ENCODE measurements around the gene PTAR1.

PTAR1 gene

DNA sequence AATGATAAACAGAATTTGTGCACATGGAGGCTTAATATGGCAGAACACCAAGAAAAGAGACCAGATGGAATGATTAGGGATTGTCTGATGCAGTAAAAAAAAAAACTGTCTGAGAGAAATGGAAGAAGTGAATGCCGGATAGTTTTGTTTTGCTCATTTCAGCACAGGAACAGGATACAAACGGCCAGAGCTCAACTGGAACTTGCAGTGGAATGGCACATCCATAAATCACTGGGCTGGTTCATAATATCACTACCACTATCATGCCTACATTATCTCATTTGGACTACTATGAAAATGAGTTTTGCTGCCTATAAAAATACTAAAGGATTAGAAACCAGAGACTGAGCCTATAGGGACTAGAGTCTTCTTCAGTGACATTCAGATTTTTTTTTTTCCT lies 9.7 kb downstream of the PTAR1 start:
- DNase-seq = no peak

DNA sequence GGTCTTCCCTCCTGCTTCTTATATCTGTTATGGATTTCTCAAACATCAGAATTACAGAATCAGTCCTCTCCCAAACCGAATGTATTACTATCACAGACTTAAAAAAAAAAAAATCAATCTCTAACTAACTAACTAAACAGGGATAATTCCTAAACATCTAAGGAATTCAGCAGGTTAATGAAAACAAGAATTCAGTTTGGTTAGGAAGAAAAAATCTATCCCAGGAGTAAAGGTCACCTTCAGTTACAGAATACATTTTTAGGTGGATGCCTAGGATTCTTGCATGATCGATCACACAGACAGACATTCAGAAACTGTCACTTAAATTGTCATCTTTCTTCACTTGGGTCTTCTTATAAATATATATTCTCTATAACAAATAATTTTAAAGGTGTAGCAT lies 11.5 kb downstream of the PTAR1 start:
- DNase-seq = no peak

DNA sequence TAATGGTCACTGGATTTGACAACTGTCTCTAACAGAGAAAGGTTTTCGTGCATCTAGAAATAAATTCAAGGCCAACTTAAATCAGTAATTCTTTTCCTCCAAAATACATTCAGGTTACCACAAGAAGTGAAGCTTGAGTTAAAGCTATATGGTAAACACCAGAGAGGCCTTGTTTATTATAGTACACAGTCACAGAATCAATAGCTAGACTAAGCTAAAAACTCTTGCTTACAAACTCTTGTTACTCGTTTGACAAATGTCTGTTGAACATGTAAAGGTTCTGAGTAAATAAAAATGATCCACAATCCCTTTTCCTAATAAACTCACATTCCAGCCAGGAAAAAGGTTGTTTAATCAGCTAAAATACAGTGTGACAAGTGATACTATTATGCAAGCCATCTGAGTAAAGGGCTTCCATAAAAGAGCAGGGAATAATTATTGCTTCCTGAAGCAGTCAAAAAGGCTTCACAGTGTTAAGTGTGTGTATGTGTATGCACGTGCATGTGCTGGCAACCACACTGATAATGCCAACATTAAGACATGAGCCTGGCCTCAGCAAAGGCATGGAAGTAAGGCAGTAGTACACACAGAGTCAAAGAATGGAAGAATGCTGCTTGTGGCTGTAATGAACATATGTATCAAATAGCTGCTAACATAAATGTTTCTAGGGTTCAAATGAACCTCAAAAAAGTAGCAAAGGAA lies 12.8 kb downstream of the PTAR1 start:
- no peak for DNase-seq

DNA sequence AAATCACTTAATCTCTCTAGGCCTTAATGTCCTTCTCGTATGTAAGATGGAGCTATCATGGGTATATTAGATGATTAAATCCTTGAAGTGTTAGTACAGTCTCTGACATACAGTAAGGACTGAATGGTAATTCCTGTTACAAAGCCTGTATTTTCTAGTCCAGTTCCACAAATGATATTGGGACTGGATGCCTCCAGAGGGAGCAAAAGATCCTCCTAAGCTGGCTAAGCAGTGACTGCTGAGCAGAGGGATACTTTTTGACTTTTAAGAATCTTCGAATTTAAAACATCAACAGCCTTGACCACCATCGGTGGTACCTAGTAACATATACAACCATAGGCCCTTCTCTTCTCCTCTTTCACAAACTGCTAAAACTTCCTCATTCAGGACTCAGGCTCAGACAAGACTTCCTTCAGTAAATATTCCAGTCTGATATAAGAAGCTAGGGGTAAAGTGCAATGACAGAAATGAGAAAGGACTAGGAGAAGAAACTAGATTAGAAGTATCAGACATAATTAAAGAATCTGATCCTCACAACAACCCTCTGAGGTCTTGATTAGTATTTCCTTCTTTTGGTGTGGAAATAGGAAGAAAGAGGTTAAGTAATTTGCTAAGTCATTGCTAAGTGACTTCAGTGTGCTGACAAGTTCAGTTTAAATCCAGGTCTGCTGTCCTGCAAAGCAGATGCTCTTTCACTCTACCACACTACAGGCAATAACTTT lies 13.9 kb downstream of the PTAR1 start:
- DNase-seq = peak; percentile 32

DNA sequence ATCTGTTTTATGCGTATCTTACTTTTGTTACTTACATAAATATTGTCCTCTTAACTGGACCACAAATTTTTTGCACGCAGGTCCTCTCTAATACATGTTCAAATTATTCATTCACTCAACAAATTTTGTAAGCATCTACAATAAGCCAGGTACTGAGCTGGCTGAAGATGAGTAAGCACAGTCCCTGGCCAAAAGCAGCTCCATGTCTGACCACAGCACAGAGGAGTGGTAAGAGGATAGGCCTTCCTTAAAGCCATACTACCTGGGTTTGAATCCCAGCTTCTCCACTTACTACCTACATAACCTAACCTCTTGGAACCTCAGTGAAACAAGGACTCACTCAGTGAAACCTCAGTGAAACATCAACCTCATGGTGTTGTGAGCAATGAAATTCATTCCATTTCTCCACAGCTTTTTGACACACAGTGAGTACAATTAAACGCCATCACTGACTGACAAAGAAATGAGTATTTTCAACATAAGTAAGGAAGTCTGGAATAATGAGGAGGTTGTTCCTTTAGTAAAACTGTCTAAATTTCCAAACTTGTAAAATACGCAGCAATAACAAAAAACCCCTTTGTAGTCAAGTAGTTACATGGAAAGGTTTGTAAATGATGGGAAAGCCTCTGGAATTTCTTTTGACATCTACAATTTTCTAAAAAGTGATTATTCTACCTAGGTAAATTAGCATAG lies 15.0 kb downstream of the PTAR1 start:
- no peak for DNase-seq

DNA sequence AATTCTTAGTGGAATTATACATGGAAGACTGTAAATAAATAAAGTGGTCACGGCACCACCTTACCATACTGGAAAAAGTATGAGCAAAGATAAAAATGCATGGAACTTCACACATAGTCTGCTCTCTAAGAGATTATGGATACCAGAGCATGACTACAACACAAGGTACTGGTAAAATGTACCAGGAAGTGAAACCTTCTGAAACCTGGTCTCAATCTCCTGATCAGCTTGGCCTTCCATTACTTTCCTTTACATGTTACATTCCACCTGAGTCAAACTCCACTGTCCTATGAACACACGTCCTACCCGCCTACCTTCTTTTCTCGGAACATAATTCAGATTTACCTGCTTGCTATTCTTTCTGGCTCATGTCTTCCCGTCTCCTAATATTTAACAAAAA lies 15.9 kb downstream of the PTAR1 start:
- no peak for DNase-seq

DNA sequence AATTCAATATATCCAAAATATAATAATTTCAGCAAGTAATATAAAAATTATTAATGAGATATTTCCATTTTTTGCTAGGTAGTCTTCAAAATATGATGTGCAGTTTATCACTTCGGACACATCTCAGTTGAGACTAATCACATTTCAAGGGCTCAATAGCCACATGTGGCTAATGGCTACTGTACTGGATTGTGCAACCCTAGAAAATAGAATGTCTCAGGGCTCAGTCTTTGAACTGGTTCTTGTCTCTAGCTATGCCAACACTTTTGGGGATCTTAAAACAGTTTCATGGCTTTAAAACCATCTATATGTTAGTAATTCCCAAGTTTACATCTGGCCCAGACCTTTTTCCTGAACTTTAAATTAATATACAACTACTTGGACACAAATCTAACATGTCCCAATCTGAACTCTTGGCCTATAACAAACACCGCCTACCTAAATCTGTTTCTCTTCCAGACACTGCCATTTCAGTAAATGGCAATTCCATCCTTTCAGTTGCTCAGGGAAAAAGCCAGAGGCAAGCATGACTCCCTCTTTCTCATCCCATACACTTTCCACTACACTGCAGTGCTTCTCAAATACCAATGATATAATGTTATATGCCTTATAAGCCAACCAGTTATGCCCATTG lies 18.8 kb downstream of the PTAR1 start:
- peak; percentile 4 for DNase-seq

DNA sequence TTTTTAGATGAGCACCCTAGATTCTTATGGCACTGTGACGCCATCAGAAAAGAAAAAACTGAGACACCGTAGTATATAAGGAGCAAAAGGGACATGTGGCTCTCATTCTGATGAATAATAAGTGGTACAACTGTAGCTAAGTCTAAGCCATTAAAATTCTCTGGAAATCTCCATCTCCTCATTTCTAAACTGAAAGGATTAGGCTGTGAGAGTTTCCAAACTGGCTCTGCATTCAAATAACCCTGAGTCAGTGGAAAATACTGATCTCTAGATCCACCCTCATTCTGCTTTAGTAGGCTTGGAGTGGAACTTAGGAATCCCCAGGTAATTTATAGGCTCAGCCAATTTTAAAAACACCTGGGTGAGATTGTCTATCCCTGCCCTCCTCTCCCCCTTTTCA lies 28.5 kb downstream of the PTAR1 start:
- no peak for DNase-seq

DNA sequence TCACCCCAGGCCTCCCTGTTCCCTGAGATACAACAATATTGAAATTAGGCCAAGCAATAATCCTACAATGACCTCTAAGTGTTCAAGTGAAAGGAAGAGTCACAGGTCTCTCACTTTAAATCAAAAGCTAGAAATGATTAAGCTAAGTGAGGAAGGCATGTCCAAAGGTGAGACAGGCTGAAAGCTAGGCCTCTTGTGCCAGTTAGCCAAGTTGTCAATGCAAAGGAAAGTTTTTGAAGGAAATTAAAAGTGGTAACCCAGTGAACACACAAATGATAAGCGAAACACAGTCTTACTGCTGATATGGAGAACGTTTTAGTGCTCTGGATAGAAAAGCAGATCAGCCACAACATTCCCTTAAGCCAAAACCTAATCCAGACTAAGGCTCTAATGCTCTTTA lies 39.8 kb downstream of the PTAR1 start:
- DNase-seq = no peak

DNA sequence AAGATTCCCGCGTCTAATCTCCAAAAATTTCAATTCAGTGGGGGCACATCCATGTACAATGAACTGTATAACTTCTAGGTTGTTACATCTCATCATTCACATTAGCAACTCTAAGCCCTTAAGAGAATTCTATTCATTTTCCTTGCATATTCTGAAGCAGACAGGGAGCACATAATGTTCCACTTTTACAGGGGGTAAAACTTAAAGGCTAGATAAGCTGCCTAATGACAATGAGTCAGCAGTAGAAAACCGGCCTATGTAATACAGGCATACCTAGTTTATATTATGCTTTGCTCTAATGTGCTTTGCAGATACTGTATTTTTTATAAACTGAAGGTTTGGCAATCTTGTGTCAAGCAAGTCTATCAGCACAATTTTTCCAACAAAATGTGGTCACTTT lies 40.4 kb downstream of the PTAR1 start:
- no peak for DNase-seq

DNA sequence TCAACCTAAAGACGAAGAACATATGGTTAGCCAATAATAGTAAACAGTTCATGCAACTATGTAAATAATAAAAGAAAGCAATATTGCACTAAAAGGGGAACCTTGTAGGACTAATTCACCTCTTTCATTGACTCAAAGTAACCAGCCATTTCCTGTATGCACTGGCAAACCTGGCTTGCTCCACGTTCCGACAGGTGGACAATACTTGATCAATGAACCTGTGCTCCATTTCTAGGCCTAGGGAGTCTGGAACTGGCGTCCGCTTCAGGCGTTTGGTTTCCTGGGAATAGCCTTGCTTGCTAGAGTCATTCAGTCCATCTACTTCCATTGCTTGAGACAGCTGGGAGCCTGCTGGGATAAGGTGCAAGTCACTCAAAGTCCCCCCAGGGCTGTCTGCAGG lies 41.6 kb downstream of the PTAR1 start:
- no peak for DNase-seq

DNA sequence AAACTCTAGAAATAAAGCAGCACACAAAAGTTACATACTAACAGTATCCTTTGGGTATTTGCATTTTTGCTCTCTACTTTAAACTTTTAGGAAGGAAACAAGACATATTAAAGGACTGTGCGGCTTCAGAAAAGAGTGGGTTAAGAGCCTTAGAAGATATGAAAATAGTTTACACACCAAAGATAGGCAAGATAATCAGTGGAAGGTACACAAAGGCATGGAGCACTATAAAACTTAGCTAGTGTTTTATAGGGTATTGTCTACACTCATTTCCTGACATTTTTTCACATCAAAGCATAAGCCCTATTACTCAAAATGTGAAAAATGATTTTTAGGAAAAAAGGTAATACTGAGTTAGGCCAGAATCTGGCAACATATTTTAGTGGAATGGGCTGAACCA lies 44.0 kb downstream of the PTAR1 start:
- no peak for DNase-seq

DNA sequence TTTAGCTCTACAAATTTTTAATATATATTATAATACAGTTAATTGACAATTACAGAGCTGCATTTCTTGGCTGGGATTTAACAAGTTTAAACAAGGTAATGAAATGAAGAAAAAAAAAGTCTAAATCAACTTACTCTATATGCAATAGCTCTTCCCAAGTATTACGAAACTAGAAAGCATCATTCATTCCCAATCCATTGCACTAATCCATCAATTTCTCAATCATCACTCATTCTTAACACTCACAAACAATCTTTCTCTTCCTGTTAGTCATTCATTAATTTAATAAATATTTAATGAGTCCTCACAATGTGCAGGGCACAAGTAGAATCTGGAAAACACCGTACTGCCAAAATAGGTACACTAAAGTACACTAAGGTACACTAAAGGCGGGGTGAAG lies 44.7 kb downstream of the PTAR1 start:
- no peak for DNase-seq

DNA sequence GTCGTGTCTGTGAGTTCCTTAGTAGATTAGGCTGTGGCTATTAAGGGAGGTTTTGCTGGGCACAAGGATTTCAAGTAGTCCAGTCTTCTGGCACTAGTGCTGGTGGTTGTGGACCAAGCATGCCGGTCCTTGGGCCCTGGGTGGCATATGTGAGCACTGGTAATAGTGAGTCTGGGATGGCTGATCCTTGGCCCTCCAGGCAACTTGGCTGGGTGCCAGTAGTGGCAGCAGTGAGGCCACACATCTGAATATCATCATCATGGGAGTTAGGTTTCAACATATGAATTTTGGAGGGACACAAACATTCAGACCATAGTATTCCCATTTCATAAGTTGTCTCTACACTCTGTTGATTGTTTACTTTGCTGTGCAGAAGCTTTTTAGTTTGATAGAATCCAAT lies 62.3 kb downstream of the PTAR1 start:
- DNase-seq = no peak

DNA sequence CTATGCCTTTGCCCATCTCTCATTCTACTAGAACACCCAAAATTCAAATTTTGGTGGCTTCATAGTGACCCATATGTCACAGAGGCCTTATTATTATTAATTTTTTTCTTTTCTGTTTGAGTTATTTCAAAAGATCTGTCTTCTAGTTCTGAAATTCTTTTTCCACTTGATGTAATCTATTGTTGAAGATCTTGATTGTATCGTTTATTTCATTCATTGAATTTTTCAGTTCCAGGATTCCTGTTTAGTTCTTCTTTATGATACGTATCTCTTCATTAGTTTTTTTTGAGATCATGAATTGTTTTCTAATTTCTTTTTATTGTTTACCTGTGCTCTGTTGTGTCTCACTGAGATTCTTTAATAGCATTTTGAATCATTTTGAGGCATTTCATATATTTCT lies 63.0 kb downstream of the PTAR1 start:
- no peak for DNase-seq

DNA sequence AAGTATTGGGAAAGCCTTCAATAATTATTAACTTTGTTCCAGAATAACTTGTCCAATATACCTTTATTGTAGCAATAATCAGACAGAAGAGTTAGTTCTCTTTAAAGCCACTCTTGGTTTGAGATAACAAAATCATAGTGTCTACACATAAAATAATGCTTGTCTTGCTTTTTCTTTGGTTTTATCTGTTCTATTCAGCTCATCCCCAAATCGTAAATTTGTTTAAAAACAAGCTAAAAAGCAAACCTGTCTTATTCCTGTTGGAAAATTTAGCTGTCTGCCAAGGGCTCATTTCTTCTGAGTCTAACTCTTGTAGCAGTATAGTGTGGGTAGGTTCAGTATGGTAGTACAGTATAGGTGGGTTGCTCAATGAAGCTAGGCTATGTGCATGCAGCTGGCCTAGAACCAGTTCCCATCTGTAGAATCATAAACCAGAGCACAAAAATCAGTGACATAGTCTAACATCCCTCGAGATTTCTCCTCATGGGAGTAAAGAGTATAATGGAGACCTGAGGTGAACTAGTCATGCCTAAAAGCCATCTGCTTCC lies 69.7 kb downstream of the PTAR1 start:
- DNase-seq = no peak

DNA sequence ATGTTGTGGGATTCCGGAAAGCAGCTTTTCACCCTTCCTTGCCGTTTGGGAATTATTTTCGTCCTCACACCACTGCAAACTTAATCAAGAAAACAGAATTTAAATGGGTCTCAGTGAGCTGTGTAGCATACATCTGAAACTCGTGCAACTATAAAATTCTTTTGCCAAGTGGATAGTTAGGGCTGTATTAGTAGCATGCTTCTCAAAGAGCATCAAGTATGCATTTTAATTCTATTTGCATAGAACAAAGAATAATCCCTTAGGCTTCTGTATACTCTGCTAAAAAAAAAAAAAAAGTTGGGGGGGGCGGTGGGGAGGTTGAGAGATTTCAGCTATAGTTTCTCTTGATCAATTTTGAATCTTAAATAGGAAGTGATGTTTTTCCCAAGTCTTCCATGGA lies 75.9 kb downstream of the PTAR1 start:
- DNase-seq = no peak

DNA sequence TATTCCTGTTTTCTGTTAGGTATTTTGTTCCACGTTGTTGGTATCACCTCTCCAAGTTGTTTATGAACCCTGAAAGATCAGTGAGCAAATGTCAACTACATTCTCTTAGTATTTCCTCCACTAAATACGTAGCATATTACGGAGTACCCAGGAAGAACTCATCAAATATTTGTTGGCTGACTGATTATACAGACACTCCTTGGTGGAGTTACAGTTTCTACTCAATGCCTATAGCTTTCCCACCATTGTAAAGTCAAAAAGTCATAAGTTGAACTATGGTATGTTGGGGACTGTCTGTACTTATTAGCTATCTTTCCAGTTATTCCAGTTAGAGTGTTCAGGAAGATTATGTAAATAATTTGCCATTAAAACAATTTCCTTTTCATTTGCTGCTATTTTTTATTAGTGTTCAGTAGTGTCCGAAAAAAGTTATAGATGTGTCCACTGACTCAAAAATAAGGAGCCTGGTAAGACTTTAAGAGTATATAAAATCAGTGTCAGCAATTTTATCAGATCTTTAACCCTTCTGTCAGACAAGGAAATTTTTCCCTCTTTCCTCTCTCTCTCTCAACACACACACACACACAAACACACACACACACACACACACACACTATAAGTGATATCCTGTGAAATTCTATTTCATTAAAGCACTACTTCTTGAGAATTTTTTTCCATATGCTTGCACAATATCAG lies 80.8 kb downstream of the PTAR1 start:
- DNase-seq = no peak

DNA sequence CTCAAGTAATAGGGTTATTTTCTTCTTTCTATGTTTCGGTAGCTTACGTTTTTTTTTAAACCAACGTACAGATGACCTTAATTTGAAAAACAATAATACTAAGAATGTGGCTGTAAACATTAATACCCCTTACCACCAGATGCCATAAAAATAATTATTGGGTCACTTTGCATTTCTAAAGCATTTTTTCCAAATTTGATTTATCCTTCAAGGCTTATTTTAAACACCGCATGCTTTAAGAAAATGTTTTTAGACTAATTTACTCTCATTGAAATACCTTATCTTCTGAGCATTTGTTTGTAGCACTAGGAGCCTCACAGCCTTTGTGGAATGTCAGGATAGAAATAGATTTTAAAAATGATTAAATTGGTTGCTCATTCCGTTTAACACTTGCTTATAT lies 81.9 kb downstream of the PTAR1 start:
- no peak for DNase-seq

DNA sequence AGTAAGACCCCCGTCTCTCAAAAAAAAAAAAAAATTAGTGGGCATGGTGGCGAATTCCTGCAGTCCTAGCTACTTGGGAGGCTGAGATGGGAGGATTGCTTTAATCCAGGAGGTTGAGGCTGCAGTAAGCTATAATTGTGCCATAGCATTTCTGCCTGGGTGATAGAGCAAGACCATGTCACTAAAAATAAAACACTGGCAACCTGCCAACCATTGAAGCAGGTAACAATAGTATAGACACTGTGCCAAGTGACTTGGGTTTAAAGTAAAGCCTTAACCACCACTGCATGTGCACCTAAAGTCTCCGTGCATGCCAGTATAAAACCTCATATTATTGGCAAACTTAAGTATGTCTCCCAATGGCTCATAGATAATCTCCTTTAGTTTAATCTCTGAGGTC lies 84.2 kb downstream of the PTAR1 start:
- DNase-seq = no peak

DNA sequence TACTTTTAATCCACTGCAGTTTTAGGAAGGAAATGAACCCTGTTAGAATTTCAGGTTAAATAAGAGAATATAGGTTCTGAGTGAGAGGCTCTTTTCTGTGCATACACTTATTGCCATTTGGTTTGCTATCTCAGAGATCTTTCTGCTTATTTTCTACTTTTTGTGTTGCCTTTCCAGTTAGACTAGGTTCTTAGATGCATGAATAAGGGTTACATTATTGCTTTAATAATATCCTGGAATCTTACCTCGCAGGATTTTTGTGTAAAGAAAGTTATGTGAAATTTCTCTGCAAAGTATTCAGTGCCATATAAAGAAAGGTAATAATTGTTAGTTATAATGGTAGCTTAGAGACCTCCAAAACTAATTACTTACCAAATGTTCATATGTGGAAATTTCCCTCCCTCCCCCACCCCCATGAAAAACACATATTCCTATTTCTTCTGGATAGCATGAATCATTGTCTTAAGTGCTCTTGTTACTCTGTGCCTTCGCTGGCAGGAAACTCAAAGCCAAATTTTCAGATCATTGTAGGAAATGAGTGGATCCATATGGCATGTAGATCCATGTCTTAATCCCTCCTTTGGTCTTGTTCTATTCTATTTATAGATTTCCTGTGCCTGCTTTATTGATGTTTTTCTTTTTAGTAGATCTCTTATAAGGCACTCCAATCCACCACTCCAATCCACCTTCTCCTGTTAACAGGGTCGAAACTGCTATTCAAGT lies 84.9 kb downstream of the PTAR1 start:
- peak; percentile 89 for DNase-seq

Measured in fibroblast of skin of scalp (primary cell).